Testis (tissue), 3 donors: ENCODE data around the gene F3. TPM values are rescaled to one million over a fixed set of nuclear protein-coding genes. Genes with fewer than 3 reads are reported as not detected.
A peak's percentile ranks its signal among the peaks of the same experiment; 100 is the strongest.

Source experiments
- DNase-seq: peaks from one replicate; pipeline ENCODE4 v3.0.0-alpha.2; 2019
- H3K27ac ChIP-seq, 2 donors: fragments of 200-600 bp; sonication (generic); one replicate each; pipeline ENCODE4 v1.5.1; 2019
- H3K27me3 ChIP-seq: fragments of 200-600 bp; sonication (generic); one replicate; pipeline ENCODE4 v1.5.1; 2019
- H3K36me3 ChIP-seq: fragments of 200-600 bp; sonication (generic); one replicate; pipeline ENCODE4 v1.5.1; 2017; ENCODE audit warnings: low read depth; ENCODE audit errors: missing control alignments
- H3K4me1 ChIP-seq: fragments of 200-600 bp; sonication (generic); one replicate; pipeline ENCODE4 v1.5.1; 2019
- H3K4me3 ChIP-seq, 2 donors: fragments of 200-600 bp; sonication (generic); one replicate each; pipeline ENCODE4 v1.5.1; 2017 to 2019
- H3K9me3 ChIP-seq: fragments of 200-600 bp; sonication (generic); one replicate; pipeline ENCODE4 v1.5.1; 2017
- CTCF ChIP-seq, 3 experiments: fragments of 450-650 bp in 2 of 3; fragments of 200-600 bp in 1 of 3; sonication (generic) in 1 of 3; IDR thresholded peaks; one replicate each; pipeline ENCODE4 v1.5.1; 2016 to 2019; ENCODE audit warnings: antibody characterized with exemption in 3 of 3, mild to moderate bottlenecking in 2 of 3, moderate library complexity in 1 of 3
- POLR2A ChIP-seq: fragments of 450-650 bp; IDR thresholded peaks from one replicate; pipeline ENCODE4 v1.6.1; 2017; ENCODE audit warnings: antibody characterized with exemption, mild to moderate bottlenecking, moderate library complexity
- WGBS, 2 donors: methylation state at CpG; one replicate each; pipeline ENCODE4 v1.1.5; 2018; 5-methylcytosine and 5-hydroxymethylcytosine counted together
- intact Hi-C: fragments of 100-400 bp; cut with DNase I; formaldehyde crosslinking; loops from one replicate; pipeline ENCODE4 v1.15.1; 2023; ENCODE audit warnings: low total_unique reads
- polyA plus RNA-seq: library from polyadenylated mRNA; stranded (reverse); fragments of 350-450 nt; fragmentation: Illumina TruSeq; extraction: RNeasy Lipid Tissue Mini Kit (QIAGEN cat#74804); gene quantifications from one replicate; pipeline ENCODE4 v1.2.3, GENCODE V29; 2014; ENCODE audit warnings: low read depth, low replicate concordance; ENCODE audit not compliant: insufficient read depth
- total RNA-seq, 2 donors: library from RNA; depleted of rRNA; stranded (reverse); fragments of >200 nt; gene quantifications; one replicate each; pipeline ENCODE4 v1.2.3, GENCODE V29; 2016

Gene F3
- total and polyA plus RNA-seq, 3 donors from 2014 or later: 51.6 to 135 (median 111) TPM

- intact Hi-C loops: no loop called here
- Histone ChIP-seq H3K4me3 (no peak overlapping the region), H3K27ac (peak overlapping the region in 1 of 2 donors; percentile 84), H3K27me3 (no peaks in the 10 kb centered on the region), H3K9me3 (no peaks in the 10 kb centered on the region), H3K4me1 (peaks cover 49% of the 10 kb centered on the region), H3K36me3 (no peaks in the 10 kb centered on the region)
- WGBS, 2 donors: 88 to 90% methylated on average over 5 of the region's 5 CpGs
- TF ChIP-seq CTCF (IDR thresholded peaks at IDR 0.05): no peak
- no peak for TF ChIP-seq POLR2A
- DNase-seq: no peak
These were observed 13.5 kb upstream of the F3 start for GRCh38 chr1:94555091-94555490.

GRCh38 chr1:94554580-94554979, 13.0 kb upstream of the F3 start:
- 77% methylated on average over 5 of the region's 5 CpGs for WGBS, 2 donors
- Histone ChIP-seq H3K36me3 (no peaks in the 10 kb centered on the region), H3K27ac (peak overlapping the region; percentile 56 to 84), H3K4me1 (peaks cover 49% of the 10 kb centered on the region), H3K4me3 (no peak overlapping the region), H3K27me3 (no peaks in the 10 kb centered on the region), H3K9me3 (no peaks in the 10 kb centered on the region)
- intact Hi-C loops: no loop called here
- DNase-seq: no peak
- TF ChIP-seq POLR2A: no peak
- TF ChIP-seq CTCF (IDR thresholded peaks at IDR 0.05): no peak

- Histone ChIP-seq H3K36me3 (no peaks in the 10 kb centered on the region), H3K27me3 (no peaks in the 10 kb centered on the region), H3K9me3 (no peaks in the 10 kb centered on the region), H3K27ac (peak overlapping the region; percentile 56 to 84), H3K4me3 (no peak overlapping the region), H3K4me1 (peaks cover 49% of the 10 kb centered on the region)
- TF ChIP-seq POLR2A (no peak), CTCF (IDR thresholded peaks at IDR 0.05) (no peak)
- DNase-seq: no peak
- intact Hi-C loops: no loop called here
- WGBS, 2 donors: 73 to 74% methylated on average over 4 of the region's 4 CpGs
These were observed 12.4 kb upstream of the F3 start for GRCh38 chr1:94553931-94554330.

GRCh38 chr1:94553323-94553730, 11.8 kb upstream of the F3 start:
- TF ChIP-seq CTCF (IDR thresholded peaks at IDR 0.05) (no peak), POLR2A (no peak)
- intact Hi-C loops: no loop called here
- no peak overlapping the region for H3K4me3 ChIP-seq
- peaks cover 49% of the 10 kb centered on the region for H3K4me1 ChIP-seq
- 22 to 30% methylated on average over 5 of the region's 5 CpGs for WGBS, 2 donors
- no peaks in the 10 kb centered on the region for H3K9me3 ChIP-seq
- DNase-seq: no peak
- peak overlapping the region; percentile 56 to 84 for H3K27ac ChIP-seq
- no peaks in the 10 kb centered on the region for H3K36me3 ChIP-seq
- no peaks in the 10 kb centered on the region for H3K27me3 ChIP-seq

- H3K4me3 ChIP-seq: no peak overlapping the region
- H3K27me3 ChIP-seq: no peaks in the 10 kb centered on the region
- WGBS, 2 donors: 43 to 53% methylated on average over 8 of the region's 8 CpGs
- H3K36me3 ChIP-seq: no peaks in the 10 kb centered on the region
- H3K9me3 ChIP-seq: no peaks in the 10 kb centered on the region
- intact Hi-C loops: no loop called here
- H3K27ac ChIP-seq: peak overlapping the region; percentile 56 to 84
- no peak for TF ChIP-seq POLR2A
- TF ChIP-seq CTCF (IDR thresholded peaks at IDR 0.05): no peak
- H3K4me1 ChIP-seq: peaks cover 45% of the 10 kb centered on the region
- DNase-seq: peak; percentile 87
These were observed 10.6 kb upstream of the F3 start for GRCh38 chr1:94552071-94552586.
